Esophagus muscularis mucosa (tissue), 4 donors: ENCODE data around the gene INTS6L. TPM values are rescaled to one million over a fixed set of nuclear protein-coding genes. Genes with fewer than 3 reads are reported as not detected.

Experiments
- DNase-seq: peaks from one replicate; pipeline ENCODE4 v3.0.0-alpha.2; 2017; ENCODE audit errors: extremely low spot score
- H3K27ac ChIP-seq, 4 donors: fragments of 200-600 bp; sonication (generic); replicated peaks in 1 of 4; 1 replicate in 3 of 4; 2 replicates in 1 of 4; pipeline ENCODE4 v1.5.1; 2016 to 2019; ENCODE audit warnings: mild to moderate bottlenecking in 1 of 4
- H3K27me3 ChIP-seq, 4 donors: fragments of 200-600 bp; sonication (generic); one replicate each; pipeline versions ENCODE4 v1.5.1 to v1.6.0; 2016 to 2019
- H3K36me3 ChIP-seq, 4 donors: fragments of 200-600 bp; sonication (generic); one replicate each; pipeline ENCODE4 v1.5.1; 2016 to 2019
- H3K4me1 ChIP-seq, 4 donors: fragments of 200-600 bp; sonication (generic); one replicate each; pipeline ENCODE4 v1.5.1; 2016 to 2019
- H3K4me3 ChIP-seq, 4 donors: fragments of 200-600 bp; sonication (generic); 1 replicate in 2 of 4; 2 replicates in 2 of 4; pipeline ENCODE4 v1.5.1; 2016 to 2019; ENCODE audit warnings: mild to moderate bottlenecking in 4 of 4, moderate library complexity in 1 of 4
- H3K9me3 ChIP-seq, 4 donors: fragments of 200-600 bp; sonication (generic); 1 replicate in 3 of 4; 2 replicates in 1 of 4; pipeline ENCODE4 v1.5.1; 2016 to 2019
- CTCF ChIP-seq, 3 experiments: fragments of 200-600 bp in 2 of 3; fragments of 450-650 bp in 1 of 3; sonication (generic) in 2 of 3; IDR thresholded peaks; one replicate each; pipeline ENCODE4 v1.5.1; 2017 to 2019; ENCODE audit warnings: antibody characterized with exemption in 3 of 3, mild to moderate bottlenecking in 2 of 3, moderate library complexity in 1 of 3
- EP300 ChIP-seq: sonication (generic); formaldehyde crosslinking; IDR thresholded peaks from one replicate; pipeline ENCODE4 v1.6.1; 2017; ENCODE audit warnings: antibody characterized with exemption
- POLR2A ChIP-seq: fragments of 450-650 bp; IDR thresholded peaks from one replicate; pipeline ENCODE4 v1.6.1; 2017; ENCODE audit warnings: antibody characterized with exemption, moderate library complexity, mild to moderate bottlenecking, low read depth
- POLR2AphosphoS5 ChIP-seq, 2 donors: sonication (generic); formaldehyde crosslinking; IDR thresholded peaks; one replicate each; pipeline ENCODE4 v1.6.1; 2017; ENCODE audit warnings: antibody characterized with exemption in 2 of 2
- WGBS: methylation state at CpG from one replicate; pipeline ENCODE4 v1.1.5; 2018; 5-methylcytosine and 5-hydroxymethylcytosine counted together
- intact Hi-C: fragments of 100-400 bp; cut with DNase I; formaldehyde crosslinking; loops from one replicate; pipeline ENCODE4 v1.15.1; 2023
- total RNA-seq, 4 donors: library from RNA; depleted of rRNA; stranded (reverse); fragments of >200 nt; gene quantifications; one replicate each; pipeline versions ENCODE4 v1.1.0 to v1.2.1, GENCODE V29; 2016

INTS6L gene
- total RNA-seq, 4 donors from 2014 or later, result 6.3 to 8.3 (median 7.2) TPM

DNA sequence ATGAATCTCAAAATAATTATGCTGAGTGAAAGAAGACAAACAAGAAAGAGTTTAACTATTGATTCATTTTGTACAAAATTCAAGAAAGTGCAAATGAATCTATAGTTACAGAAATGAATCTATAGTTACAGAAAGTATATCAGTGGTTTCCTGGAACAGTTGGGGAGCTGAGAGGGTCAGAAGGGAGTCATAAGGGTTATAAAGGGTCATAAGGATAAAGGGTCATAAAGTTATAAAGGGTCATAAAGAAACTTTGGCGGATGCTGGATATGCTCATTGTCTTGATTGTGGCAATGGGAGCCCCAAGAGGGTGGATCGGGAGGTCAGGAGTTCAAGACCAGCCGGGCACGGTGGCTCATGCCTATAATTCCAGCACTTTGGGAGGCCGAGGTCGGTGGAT lies 26.0 kb upstream of the INTS6L start:
- Histone ChIP-seq H3K36me3 (no peaks in the 10 kb centered on the region), H3K4me3 (no peak overlapping the region), H3K27me3 (peaks cover 0 to 5% (median 0%) of the 10 kb centered on the region in 4 donors), H3K9me3 (no peaks in the 10 kb centered on the region), H3K27ac (no peak overlapping the region), H3K4me1 (no peaks in the 10 kb centered on the region)
- 87% methylated on average over 6 of the region's 6 CpGs for WGBS
- no peak for TF ChIP-seq EP300
- DNase-seq, result no peak
- intact Hi-C loops, result no loop called here

- H3K36me3 ChIP-seq, result no peaks in the 10 kb centered on the region
- H3K4me1 ChIP-seq, result no peaks in the 10 kb centered on the region
- WGBS, result 77% methylated on average over 5 of the region's 5 CpGs
- intact Hi-C loops, result no loop called here
- no peak for DNase-seq
- no peak for TF ChIP-seq CTCF (IDR thresholded peaks at IDR 0.05)
- TF ChIP-seq POLR2A, result no peak
- no peak for TF ChIP-seq POLR2AphosphoS5 (IDR thresholded peaks at IDR 0.05)
- no peak for TF ChIP-seq EP300
- H3K4me3 ChIP-seq, result no peak overlapping the region
- peaks cover 0 to 5% (median 0%) of the 10 kb centered on the region in 4 donors for H3K27me3 ChIP-seq
- no peak overlapping the region for H3K27ac ChIP-seq
- H3K9me3 ChIP-seq, result no peaks in the 10 kb centered on the region
Observed at GRCh38 chrX:135497736-135498135, 22.7 kb upstream of the INTS6L start.

DNA sequence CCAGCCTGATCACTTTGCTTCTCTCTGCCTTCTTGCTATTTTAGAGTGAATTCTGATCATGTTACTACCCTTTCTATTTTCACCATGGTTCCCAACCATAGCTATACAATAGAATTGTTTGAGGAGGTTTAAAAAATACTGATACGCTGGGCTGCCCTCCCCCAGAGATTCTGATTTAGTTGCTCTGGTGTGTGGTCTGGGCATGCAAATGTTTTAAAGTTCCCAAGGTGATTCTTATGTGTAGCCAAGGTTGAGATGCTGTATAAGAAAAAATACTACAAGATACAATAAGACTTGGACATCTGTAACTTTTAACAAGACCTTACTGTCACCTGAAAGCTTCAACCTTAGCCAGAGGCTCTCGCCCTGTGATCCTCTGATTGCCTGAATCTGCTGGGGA lies 22.2 kb upstream of the INTS6L start:
- intact Hi-C loops, result no loop called here
- Histone ChIP-seq H3K27me3 (peaks cover 0 to 5% (median 0%) of the 10 kb centered on the region in 4 donors), H3K4me1 (no peaks in the 10 kb centered on the region), H3K27ac (no peak overlapping the region), H3K4me3 (no peak overlapping the region), H3K9me3 (no peaks in the 10 kb centered on the region), H3K36me3 (no peaks in the 10 kb centered on the region)
- DNase-seq, result no peak
- WGBS, result 82% methylated on average over 2 of the region's 2 CpGs
- TF ChIP-seq POLR2A, result no peak
- TF ChIP-seq EP300, result no peak
- no peak for TF ChIP-seq CTCF (IDR thresholded peaks at IDR 0.05)
- TF ChIP-seq POLR2AphosphoS5 (IDR thresholded peaks at IDR 0.05), result no peak

GRCh38 chrX:135505351-135505750 lies 15.1 kb upstream of the INTS6L start:
- Histone ChIP-seq H3K4me3 (no peak overlapping the region), H3K27me3 (peaks cover 0 to 4% (median 0%) of the 10 kb centered on the region in 4 donors), H3K27ac (no peak overlapping the region), H3K4me1 (no peaks in the 10 kb centered on the region), H3K9me3 (no peaks in the 10 kb centered on the region), H3K36me3 (no peaks in the 10 kb centered on the region)
- DNase-seq, result no peak
- TF ChIP-seq POLR2AphosphoS5 (IDR thresholded peaks at IDR 0.05) (no peak), EP300 (no peak), CTCF (IDR thresholded peaks at IDR 0.05) (no peak), POLR2A (no peak)
- intact Hi-C loops, result no loop called here

DNA sequence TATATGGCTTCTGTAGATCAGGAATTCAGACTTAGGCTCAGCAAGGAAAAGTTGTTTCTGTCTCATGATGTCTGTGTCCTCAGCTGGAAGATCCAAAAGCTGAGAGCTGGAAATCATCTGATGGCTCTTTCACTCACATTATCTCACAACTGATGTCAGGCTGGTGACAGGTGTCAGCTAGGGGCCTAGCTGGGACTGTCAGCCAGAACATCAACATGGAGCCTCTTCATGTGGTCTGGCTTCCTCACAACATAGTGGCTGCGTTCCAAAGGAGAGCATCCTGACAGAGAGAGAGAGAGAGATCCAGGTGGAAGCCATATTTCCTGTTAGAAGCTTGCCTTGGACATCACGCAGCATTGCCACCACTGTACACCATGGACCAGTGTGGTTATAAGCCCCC lies 10.6 kb upstream of the INTS6L start:
- Histone ChIP-seq H3K9me3 (no peaks in the 10 kb centered on the region), H3K36me3 (no peaks in the 10 kb centered on the region), H3K4me1 (no peaks in the 10 kb centered on the region), H3K27me3 (peaks cover 0 to 4% (median 0%) of the 10 kb centered on the region in 4 donors), H3K27ac (no peak overlapping the region), H3K4me3 (no peak overlapping the region)
- intact Hi-C loops, result no loop called here
- WGBS, result no CpG with 5 or more reads among the region's 2 CpGs
- DNase-seq, result no peak
- no peak for TF ChIP-seq CTCF (IDR thresholded peaks at IDR 0.05)
- no peak for TF ChIP-seq EP300
- TF ChIP-seq POLR2A, result no peak
- no peak for TF ChIP-seq POLR2AphosphoS5 (IDR thresholded peaks at IDR 0.05)
